ENCODE data around the gene HS6ST2. TPM values are rescaled to one million over a fixed set of nuclear protein-coding genes. Genes with fewer than 3 reads are reported as not detected.

The HS6ST2 gene
- total RNA-seq, 1 experiment from 2014 or later: 3.9 TPM

DNA sequence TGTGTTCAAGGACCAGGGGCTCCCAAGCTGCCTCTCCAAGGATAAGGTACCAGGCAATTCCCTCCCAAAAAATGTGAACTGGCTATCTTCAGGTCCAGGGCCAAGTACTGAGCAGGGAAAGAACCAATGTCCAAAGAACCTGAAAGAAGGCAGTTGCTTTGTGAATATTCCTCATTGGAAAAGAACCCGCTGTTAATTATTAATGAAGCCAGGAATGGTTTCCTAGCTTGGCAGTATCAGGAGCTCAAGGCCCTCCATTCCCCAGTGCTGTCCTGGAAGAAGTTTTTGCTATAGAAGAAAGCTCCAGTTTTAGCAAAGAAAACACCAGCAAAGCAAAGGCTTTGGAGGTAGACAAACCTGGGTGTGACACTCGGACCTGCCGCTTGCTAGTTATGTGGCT, 339.6 kb downstream of the HS6ST2 start:
- DNase-seq (ENCODE audit: low spot score): no peak

GRCh38 chrX:132615391-132616131, 342.9 kb downstream of the HS6ST2 start:
- peak; percentile 41 for DNase-seq (ENCODE audit: low spot score)

DNA sequence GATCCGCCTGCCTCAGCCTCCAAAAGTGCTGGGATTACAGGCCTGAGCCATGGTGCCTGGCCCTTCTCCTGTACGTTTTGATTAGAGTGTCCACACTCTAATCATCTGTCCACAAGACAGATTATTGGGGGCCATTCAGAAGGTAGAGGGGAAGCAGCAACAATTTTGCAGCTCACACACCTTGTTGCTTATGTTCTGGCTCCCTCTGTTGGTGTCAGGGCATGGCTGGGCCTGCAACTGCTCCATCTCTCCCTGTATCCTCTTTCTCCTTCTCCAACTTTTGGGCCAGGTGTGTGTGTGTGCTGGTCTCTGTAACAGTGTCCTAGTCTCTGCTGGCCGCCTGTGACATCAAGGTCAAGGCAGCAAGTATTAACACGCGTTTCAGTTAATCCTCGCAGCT, 344.1 kb downstream of the HS6ST2 start:
- peak; percentile 29 for DNase-seq (ENCODE audit: low spot score)

GRCh38 chrX:132613801-132614200, 344.6 kb downstream of the HS6ST2 start:
- no peak for DNase-seq (ENCODE audit: low spot score)

DNA sequence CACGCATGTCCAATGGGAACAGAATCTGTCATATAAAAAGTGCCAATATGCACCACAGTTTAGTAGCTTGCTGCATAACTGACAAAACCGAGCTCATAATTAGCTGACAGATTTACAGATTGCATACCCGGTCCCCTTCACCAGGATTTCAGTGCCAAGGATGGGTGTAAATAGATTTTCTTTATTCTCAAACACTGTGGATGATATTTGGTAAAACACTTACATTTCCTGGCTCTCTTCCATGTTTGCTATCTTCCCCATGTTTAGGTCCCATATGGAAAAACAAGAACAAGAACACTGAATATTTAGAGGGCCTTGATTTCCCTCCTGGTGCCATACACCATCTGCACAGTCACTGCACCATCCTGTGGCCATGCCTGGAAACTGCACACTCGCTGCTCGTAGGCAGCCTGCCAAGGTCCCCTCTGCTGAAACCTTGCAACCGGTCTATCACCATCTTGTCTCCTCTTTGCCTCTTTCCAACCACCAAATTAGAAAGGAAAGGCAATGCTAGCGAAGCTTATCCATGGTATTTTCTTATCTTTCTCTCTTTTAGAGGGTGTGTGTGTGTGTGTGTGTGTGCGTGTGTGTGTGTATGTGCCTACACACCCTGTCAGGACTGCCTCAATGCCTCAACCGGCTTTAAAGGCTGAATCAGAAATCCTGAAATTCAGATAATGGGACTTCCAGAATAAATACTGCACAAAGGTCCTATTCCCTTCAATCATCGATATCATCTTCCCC, 345.4 kb downstream of the HS6ST2 start:
- peak; percentile 39 for DNase-seq (ENCODE audit: low spot score)

DNA sequence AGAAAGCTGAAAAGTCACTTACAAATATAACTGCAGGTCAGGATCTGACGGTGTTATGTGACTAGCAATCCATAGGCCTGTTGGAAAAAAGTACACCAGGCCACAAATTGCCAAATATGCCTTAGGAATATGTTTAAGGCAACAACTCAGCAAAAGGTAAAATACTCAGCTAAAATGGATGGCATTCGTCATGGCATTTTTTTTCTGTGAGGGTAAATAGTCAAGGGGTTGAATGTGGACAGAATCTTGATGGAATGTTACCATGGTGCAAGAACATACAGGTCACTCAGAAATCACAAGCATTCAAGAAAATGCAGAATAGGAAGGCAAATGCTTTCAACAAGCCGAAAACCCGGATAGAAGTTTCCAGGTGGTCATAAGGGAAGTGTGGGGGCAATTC, 347.9 kb downstream of the HS6ST2 start:
- no peak for DNase-seq (ENCODE audit: low spot score)

GRCh38 chrX:132609362-132609848, 349.0 kb downstream of the HS6ST2 start:
- DNase-seq (ENCODE audit: low spot score): no peak

- no peak for DNase-seq (ENCODE audit: low spot score)
These were observed 354.6 kb downstream of the HS6ST2 start for GRCh38 chrX:132603700-132604286.

- DNase-seq (ENCODE audit: low spot score): no peak
These were observed 355.7 kb downstream of the HS6ST2 start for GRCh38 chrX:132602701-132603100.

GRCh38 chrX:132594999-132595398, 363.4 kb downstream of the HS6ST2 start:
- DNase-seq (ENCODE audit: low spot score): no peak

DNA sequence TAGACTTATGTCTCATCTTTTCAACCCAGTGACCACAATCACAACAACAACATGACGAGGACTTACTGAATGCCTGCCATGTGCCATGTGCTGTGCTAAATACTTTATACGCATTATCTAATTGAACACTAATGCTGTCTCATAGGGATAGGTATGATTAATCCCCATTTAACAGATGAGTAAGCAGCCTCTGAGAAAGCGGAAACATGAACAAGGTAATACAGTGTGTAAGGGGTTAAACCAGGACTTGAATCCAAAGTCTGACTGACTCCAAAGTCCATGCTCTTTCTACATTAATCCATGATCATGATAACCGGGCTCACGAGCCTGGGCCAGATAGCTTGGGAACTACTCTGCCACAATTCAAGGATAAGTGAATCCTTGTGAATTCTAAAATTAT, 364.3 kb downstream of the HS6ST2 start:
- no peak for DNase-seq (ENCODE audit: low spot score)

DNA sequence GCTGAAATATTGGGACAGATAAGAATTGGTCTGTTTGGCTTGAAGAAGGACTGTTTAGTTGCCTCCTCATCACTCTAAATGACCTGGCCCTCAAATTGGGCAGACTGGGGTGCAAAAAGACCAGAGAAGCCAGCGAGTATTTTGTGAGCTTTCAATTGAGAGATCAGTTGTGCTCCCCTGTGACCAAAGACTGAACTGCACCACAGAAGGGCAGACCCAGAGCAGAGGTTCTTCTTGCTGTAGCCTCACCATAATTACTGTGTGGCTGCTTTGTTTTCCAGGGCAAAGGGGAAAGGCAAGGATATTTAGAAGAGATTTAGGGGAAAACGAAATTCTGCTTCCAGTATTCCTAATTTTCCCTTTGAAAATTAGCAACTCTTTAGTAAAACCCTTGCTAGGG, 365.5 kb downstream of the HS6ST2 start:
- DNase-seq (ENCODE audit: low spot score): peak; percentile 3

DNA sequence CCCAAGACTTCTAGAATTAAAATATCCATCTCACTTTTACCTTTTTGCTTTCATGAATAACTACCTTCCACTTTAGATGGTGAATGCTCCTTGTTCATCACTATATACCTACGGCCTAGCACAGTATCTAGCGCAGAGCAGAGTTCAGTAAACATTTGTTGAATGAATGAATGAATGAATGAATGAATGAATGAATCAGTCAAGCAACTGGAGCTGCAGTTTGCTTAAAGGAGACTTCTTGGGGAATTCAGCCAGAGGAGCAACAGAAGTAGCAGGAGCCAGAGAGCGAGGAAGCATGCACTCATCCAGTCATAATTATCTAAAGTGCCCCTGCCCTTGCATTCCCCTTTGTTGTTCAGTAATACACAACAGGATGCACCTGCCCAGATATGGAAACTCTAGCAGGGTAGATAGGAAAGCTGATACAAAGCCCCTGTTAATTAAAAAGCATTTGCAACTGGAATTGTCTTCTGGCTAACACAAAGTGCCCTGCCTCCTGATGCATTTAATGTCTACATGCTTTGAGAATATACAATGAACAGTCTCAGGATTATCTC, 366.6 kb downstream of the HS6ST2 start:
- DNase-seq (ENCODE audit: low spot score): no peak

- DNase-seq (ENCODE audit: low spot score): no peak
These were observed 367.9 kb downstream of the HS6ST2 start for GRCh38 chrX:132590350-132591026.

- no peak for DNase-seq (ENCODE audit: low spot score)
These were observed 373.5 kb downstream of the HS6ST2 start for GRCh38 chrX:132584936-132585335.

- DNase-seq (ENCODE audit: low spot score): no peak
These were observed 381.5 kb downstream of the HS6ST2 start for GRCh38 chrX:132576939-132577338.

Other genes with a start within 250 kb of the HS6ST2 start
- not detected in 2 replicates for gene USP26, start 138.5 kb upstream of the HS6ST2 start, total RNA-seq (2014; rRNA removed; shearing (Covaris generic))

Measured in H4 (cell line).